Measurements from ENCODE around the gene MED31.
"Not testable (repeated sequence)": the region's sequence is repeated elsewhere in the genome, so short reads cannot be mapped to it uniquely, and the experiment has no call there.

MED31 gene

DNA sequence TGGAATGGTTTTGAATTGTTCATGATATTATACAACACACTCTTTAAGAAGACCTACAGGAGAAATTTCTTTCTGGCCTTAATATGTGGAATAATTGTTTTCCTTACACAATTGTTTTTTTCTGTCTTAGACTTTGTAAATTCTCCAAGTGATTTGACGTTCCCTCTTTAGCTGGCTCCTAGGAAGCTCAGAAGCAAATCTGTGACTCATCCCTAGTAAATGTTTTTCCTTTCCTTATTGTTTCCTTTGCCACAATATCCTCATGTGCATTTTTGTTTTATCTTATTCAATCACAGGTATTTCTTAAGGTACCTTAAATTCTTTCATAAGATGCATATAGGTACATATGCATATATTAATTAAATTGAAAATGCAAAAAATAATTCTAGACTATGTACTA is 24.4 kb downstream of the MED31 start:
- no peak for DNase-seq

DNA sequence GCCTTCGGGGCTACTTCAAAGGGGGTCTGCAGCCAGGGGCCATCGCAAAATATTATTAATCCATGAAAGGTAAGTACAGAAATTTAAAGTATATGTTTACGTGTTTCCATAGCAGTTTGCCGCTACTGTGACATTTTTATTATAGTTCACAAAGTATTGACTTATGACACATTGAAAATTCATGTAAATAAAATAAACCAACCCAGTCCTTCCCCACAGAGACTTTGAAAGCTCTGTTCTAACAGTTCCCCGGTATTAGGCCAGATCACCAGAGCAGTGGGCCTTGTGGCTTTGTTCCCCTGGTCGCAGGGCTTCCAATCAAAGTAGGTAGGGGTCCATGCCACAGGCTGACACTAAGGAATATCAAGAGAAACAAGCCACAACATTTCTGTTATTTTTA is 24.8 kb downstream of the MED31 start:
- DNase-seq: no peak

DNA sequence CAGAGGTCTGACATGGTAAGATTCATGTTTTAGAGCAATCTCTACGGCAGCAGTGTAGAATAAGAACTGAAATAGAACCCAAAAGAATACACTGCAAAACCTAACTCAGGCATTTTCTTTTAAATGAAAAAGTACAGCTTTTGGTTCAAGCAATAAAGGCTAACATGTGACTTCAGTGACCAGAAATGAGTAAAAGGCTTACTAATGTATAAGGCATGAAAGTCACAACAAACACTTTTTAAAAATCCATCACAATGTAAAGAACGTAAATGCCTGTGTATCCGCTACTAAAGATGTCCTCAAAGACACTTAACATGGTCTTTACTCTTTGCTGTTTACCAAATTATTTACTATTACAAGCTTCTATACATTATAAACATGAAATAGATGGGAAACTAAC is 27.5 kb downstream of the MED31 start:
- DNase-seq: no peak

DNA sequence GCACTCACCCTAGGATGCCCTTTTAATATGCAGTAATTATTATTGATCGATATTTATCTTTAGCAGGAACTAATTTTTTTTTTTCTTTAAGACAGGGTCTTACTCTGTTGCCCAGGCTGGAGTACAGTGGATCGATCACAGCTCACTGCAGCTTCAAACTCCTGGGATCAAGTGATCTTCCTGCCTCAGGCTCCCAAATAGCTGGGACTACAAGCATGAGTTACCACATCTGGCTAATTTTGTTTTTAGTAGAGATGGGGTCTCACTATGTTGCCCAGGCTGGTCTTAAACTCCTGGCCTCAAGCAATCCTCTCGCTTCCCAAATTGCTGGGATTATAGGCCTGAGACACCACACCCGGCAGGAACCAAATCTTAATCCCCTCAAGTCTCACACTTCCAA is 40.2 kb downstream of the MED31 start:
- no peak for DNase-seq

DNA sequence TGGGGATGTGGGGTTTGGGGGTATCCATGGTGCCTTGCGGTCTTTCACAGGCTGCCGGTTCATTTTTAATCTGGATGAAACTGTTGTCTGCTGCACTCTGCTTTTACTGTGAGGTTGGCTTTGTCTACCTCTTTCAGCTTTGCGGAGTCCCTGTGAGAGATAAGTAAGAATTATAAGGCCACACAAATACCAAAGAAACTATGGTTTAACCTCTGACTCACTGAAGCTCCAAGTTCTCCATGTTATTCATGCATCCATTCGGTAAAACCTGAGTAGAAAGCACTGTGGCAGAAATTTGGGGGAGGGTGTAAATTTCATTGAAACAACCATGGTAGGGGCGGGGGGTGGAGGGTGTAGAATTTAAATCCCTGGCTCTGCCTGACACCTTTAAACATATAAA is 41.4 kb downstream of the MED31 start:
- DNase-seq: no peak

DNA sequence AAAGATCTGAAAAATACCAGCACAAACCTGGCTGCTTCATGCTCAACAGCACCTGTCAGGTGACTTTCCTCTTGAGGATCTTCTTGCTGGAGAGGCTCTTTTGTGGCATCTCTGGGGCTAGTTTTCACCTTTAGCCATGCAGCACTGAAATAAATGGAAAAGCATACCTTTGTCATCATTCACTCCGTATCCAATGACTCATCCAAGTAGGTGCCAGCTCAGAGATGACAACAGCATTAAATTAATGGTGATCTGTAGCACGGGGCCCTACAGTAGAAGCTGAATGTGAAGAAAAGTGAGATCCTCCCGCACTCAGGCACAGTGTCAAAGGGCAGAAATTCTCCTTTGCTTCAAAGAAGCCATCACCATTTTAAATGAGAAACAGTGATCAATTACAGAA is 43.1 kb downstream of the MED31 start:
- no peak for DNase-seq

DNA sequence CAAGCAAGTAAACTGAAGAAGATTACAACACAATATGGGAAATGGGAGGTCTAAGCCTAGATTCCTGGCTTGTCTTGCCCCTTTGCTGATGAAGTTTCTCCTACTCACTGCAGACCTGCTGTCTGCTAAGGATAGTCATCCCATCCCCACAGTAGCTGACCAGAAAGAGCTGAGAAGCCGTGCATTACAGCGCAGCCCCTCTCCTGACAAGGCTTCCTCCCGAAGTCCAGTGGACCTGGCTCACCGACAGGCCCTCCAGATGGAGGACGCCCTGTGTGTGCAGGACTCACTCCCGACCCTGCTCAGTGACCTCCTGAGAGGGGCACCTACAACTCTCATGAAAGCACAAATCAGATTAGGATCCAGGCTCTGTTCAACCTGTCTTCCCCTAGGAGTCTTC is 46.3 kb downstream of the MED31 start:
- no peak for DNase-seq

DNA sequence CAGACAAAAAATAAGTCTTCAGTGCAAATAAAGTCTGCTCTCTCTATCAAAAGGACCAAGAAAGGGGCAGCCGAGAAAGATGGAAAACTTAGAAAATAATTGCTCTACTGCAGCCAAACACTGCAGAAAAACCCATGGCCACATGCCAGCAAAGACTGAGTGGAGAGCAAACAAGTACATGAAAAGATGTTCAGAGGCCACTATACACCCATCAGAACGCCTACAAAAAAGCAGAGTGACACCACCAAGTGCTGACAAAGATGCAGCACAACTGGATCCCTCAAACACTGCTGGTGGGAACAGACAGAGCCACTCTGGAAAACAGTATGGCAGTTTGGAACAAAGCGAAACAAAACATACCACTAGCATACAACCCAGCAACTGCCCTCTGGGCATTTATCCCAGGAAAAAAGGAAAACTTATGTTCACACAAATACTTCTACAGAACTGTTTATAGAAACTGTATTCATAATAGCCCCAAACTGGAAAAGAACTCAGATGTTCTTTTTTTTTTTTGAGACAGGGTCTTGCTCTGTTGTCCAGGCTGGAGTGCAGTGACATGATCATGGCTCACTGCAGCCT is 47.6 kb downstream of the MED31 start:
- DNase-seq: peak in 10 of 58 donors; percentile 0 to 26 (median 10)

DNA sequence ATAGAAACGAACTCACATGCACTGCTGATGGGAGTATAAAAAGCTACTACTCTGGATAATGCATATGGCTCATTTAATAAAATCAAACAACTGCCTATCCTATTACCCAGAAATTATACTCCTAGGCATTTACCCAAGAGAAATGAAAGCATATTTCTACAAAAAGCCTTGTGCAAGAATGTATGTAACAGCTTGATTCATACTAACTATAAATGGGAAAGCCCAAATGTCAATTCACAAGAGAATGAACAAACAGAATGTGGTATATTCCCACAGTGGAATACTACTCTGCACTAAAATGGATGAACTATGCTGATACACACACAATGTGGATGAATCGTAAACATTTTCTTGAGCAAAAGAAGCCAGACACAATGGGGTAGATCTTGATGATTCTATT is 49.3 kb downstream of the MED31 start:
- no peak for DNase-seq

DNA sequence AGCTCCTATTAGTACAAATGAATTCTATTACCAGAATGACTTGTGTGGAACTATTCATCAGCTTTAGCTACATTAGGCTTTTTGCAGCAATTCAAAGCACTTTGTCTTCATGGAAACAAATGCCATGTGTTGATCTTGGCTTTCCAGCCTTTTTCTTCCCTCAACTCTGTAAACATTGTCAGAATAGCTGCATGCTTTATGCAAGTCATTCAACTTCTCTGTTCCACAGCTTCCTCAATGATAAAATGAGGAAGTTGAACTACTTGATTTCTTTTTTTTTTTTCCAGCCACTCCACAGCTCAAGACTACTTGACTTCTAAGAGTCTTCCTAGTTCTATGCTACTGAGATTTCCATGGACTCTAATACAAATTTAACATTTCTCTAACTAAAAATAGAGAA is 52.0 kb downstream of the MED31 start:
- peak in 1 of 58 donors; percentile 57 for DNase-seq

DNA sequence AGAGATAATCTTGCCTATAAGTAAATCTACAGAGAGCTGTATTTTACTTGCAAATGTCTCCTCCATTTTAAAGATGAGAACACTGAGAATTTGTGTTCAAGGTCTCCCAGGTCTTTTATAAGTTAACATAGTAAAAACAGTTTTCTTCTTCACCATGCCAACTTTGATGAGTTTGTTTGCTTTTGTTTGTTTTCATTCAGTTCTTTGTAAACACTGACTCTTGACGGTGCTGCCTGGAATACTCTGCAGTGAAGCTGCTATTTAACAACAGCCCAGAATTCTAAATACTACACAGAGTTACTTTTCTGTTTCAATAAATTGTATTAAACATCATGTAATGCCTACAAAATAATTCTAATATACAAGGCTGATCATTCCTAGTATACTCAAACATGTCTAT is 53.7 kb downstream of the MED31 start:
- DNase-seq: no peak

DNA sequence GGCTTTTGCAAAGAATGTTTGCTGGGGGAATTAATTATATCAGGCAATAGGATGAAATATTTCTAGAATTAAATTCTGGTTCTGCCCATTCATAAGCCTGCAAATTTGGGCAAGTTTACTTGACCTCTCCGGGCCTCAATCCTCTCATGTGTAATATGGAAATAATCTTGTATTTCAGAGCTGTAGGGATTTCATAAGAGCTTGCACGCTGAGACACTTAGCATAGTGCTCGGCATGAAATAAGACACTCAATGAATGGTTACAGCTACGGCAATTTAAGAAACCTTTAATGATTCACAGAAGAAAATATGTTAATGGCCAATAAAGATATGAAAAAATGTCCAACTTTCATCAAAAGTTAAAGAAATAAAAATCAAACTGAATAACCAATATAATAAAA is 54.5 kb downstream of the MED31 start:
- DNase-seq: no peak

DNA sequence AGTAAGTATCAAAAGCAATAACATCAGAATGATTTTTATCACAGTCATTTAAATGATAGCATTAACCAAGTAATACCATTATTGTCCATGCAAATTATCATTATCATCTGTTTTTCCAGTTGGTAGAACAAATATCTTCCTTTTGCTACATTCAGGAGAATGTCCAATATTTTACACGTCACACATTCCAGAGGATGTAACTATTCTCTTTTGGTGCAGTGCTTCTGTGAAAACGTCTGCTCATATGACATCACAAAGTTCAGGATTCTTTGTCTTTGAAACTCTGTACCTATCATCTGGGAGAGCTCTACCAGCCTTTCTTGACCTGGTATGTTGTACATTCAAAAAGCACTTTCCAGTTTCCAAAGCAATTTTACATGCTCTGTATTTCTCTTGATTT is 54.9 kb downstream of the MED31 start:
- no peak for DNase-seq

DNA sequence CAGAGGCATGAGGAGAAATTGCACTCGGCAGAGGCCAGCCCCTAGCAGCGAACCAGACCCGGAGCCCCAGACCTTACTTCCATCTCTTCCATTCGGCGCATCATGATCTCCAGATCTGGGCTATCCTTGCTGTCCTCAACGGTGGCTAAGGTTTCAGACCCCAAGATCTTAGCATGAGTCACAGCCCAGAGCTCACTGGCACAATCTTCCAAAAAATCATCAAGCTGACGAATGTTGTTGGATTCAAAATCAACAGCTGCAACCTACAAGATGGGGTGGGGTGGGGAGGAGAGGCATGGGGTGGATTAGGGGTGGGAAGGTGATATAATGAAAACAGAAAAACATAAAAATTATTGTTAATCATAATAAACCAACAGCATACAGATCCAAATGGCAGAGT is 55.3 kb downstream of the MED31 start:
- DNase-seq: no peak

DNA sequence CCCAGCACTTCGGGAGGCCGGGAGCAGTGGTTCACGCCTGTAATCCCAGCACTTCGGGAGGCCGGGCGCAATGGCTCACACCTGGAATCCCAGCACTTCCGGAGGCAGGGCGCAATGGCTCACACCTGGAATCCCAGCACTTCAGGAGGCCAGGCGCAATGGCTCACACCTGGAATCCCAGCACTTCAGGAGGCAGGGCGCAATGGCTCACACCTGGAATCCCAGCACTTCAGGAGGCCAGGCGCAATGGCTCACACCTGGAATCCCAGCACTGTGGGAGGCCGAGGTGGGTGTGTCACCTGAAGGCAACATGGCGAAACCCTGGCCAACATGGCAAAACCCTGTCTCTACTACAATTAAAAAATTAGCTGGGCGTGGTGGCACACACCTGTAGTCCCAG is 58.0 kb downstream of the MED31 start:
- DNase-seq: not testable (repeated sequence)

All from anterior cingulate cortex (tissue), 58 donors.